ENCODE measurements around the gene NPAS2. TPM values are rescaled to one million over a fixed set of nuclear protein-coding genes. Genes with fewer than 3 reads are reported as not detected.

Gene NPAS2
- total and polyA plus RNA-seq, 5 experiments from 2014 or later, result 2.0 to 9.0 (median 4.1) TPM

- no peaks in the 10 kb centered on the region for H3K9me3 Mint-ChIP-seq
- ATAC-seq (no peak), DNase-seq (no peak)
- H3K27ac Mint-ChIP-seq, result no peak overlapping the region
- POLR2A ChIA-PET, result no interaction called here
- H3K4me3 Mint-ChIP-seq, result no peak overlapping the region
- peaks cover 0 to 12% (median 4%) of the 10 kb centered on the region in 4 donors for H3K4me1 Mint-ChIP-seq
- peaks cover 0 to 2% (median 0%) of the 10 kb centered on the region in 5 donors for H3K27me3 Mint-ChIP-seq
- peaks cover 0 to 64% (median 7%) of the 10 kb centered on the region in 3 donors for H3K36me3 Mint-ChIP-seq
These were observed 147.8 kb downstream of the NPAS2 start for GRCh38 chr2:100967716-100968115.

GRCh38 chr2:100968146-100969145 lies 148.5 kb downstream of the NPAS2 start:
- ATAC-seq (no peak), DNase-seq (no peak)
- Mint-ChIP-seq H3K4me1 (peaks cover 0 to 12% (median 4%) of the 10 kb centered on the region in 4 donors), H3K9me3 (no peaks in the 10 kb centered on the region), H3K27me3 (peaks cover 0 to 3% (median 0%) of the 10 kb centered on the region in 5 donors), H3K36me3 (peaks cover 0 to 68% (median 7%) of the 10 kb centered on the region in 3 donors), H3K27ac (no peak overlapping the region), H3K4me3 (no peak overlapping the region)
- POLR2A ChIA-PET, result no interaction called here

- H3K27ac Mint-ChIP-seq, result no peak overlapping the region
- no peak for ATAC-seq
- no peak for DNase-seq
- no peaks in the 10 kb centered on the region for H3K9me3 Mint-ChIP-seq
- H3K4me3 Mint-ChIP-seq, result no peak overlapping the region
- peaks cover 0 to 4% (median 0%) of the 10 kb centered on the region in 5 donors for H3K27me3 Mint-ChIP-seq
- peaks cover 0 to 2% (median under 1%) of the 10 kb centered on the region in 4 donors for H3K4me1 Mint-ChIP-seq
- POLR2A ChIA-PET, result no interaction called here
- peaks cover 0 to 80% (median 7%) of the 10 kb centered on the region in 3 donors for H3K36me3 Mint-ChIP-seq
These were observed 150.1 kb downstream of the NPAS2 start for GRCh38 chr2:100969998-100970397.

GRCh38 chr2:100971221-100971620 lies 151.3 kb downstream of the NPAS2 start:
- ATAC-seq (no peak), DNase-seq (no peak)
- POLR2A ChIA-PET, result no interaction called here
- H3K9me3 Mint-ChIP-seq, result no peaks in the 10 kb centered on the region
- H3K27me3 Mint-ChIP-seq, result peaks cover 0 to 4% (median 0%) of the 10 kb centered on the region in 5 donors
- no peak overlapping the region for H3K27ac Mint-ChIP-seq
- peaks cover 0 to 2% (median 0%) of the 10 kb centered on the region in 4 donors for H3K4me1 Mint-ChIP-seq
- H3K4me3 Mint-ChIP-seq, result no peak overlapping the region
- H3K36me3 Mint-ChIP-seq, result peaks cover 0 to 70% (median 7%) of the 10 kb centered on the region in 3 donors

- no peak for DNase-seq
- H3K36me3 Mint-ChIP-seq, result peaks cover 0 to 73% (median 7%) of the 10 kb centered on the region in 3 donors
- no peak overlapping the region for H3K27ac Mint-ChIP-seq
- H3K9me3 Mint-ChIP-seq, result no peaks in the 10 kb centered on the region
- H3K27me3 Mint-ChIP-seq, result peaks cover 0 to 4% (median 0%) of the 10 kb centered on the region in 5 donors
- POLR2A ChIA-PET, result no interaction called here
- peaks cover 0 to 6% (median 2%) of the 10 kb centered on the region in 4 donors for H3K4me1 Mint-ChIP-seq
- H3K4me3 Mint-ChIP-seq, result no peak overlapping the region
- no peak for ATAC-seq
These were observed 152.5 kb downstream of the NPAS2 start for GRCh38 chr2:100972452-100972851.

- Mint-ChIP-seq H3K36me3 (peaks cover 0 to 63% (median 3%) of the 10 kb centered on the region in 3 donors), H3K4me1 (peaks cover 0 to 6% (median 2%) of the 10 kb centered on the region in 4 donors), H3K4me3 (no peak overlapping the region), H3K27me3 (peaks cover 0 to 4% (median 0%) of the 10 kb centered on the region in 5 donors), H3K27ac (no peak overlapping the region), H3K9me3 (no peaks in the 10 kb centered on the region)
- POLR2A ChIA-PET, result no interaction called here
- ATAC-seq, result no peak
- no peak for DNase-seq
These were observed 155.0 kb downstream of the NPAS2 start for GRCh38 chr2:100974712-100975520.

- ATAC-seq (no peak), DNase-seq (no peak)
- Mint-ChIP-seq H3K27ac (no peak overlapping the region), H3K9me3 (no peaks in the 10 kb centered on the region), H3K4me1 (peaks cover 0 to 6% (median 2%) of the 10 kb centered on the region in 4 donors), H3K36me3 (peaks cover 0 to 59% (median 3%) of the 10 kb centered on the region in 3 donors), H3K4me3 (no peak overlapping the region), H3K27me3 (peaks cover 0 to 4% (median 0%) of the 10 kb centered on the region in 5 donors)
- POLR2A ChIA-PET, result no interaction called here
These were observed 155.5 kb downstream of the NPAS2 start for GRCh38 chr2:100975521-100975785.

- POLR2A ChIA-PET, result no interaction called here
- Mint-ChIP-seq H3K27ac (no peak overlapping the region), H3K4me3 (no peak overlapping the region), H3K36me3 (peaks cover 0 to 55% (median 3%) of the 10 kb centered on the region in 3 donors), H3K4me1 (peaks cover 0 to 6% (median under 1%) of the 10 kb centered on the region in 4 donors), H3K27me3 (peaks cover 0 to 4% (median 0%) of the 10 kb centered on the region in 5 donors), H3K9me3 (no peaks in the 10 kb centered on the region)
- no peak for ATAC-seq
- DNase-seq, result no peak
These were observed 156.1 kb downstream of the NPAS2 start for GRCh38 chr2:100976061-100976460.

- no peaks in the 10 kb centered on the region for H3K9me3 Mint-ChIP-seq
- H3K4me3 Mint-ChIP-seq, result no peak overlapping the region
- peaks cover 0 to 47% (median 0%) of the 10 kb centered on the region in 3 donors for H3K36me3 Mint-ChIP-seq
- H3K27ac Mint-ChIP-seq, result peak overlapping the region in 2 of 10 donors; percentile 24 to 63
- DNase-seq (no peak), ATAC-seq (peak in 1 of 2 donors; percentile 20)
- peaks cover 0 to 6% (median under 1%) of the 10 kb centered on the region in 4 donors for H3K4me1 Mint-ChIP-seq
- POLR2A ChIA-PET, result no interaction called here
- peaks cover 0 to 4% (median 0%) of the 10 kb centered on the region in 5 donors for H3K27me3 Mint-ChIP-seq
These were observed 156.9 kb downstream of the NPAS2 start for GRCh38 chr2:100976645-100977391.

GRCh38 chr2:100977511-100977910 lies 157.6 kb downstream of the NPAS2 start:
- no peak for DNase-seq
- no peaks in the 10 kb centered on the region for H3K9me3 Mint-ChIP-seq
- no peak overlapping the region for H3K27ac Mint-ChIP-seq
- POLR2A ChIA-PET, result no interaction called here
- H3K36me3 Mint-ChIP-seq, result peaks cover 0 to 44% (median 0%) of the 10 kb centered on the region in 3 donors
- peaks cover 0 to 4% (median 0%) of the 10 kb centered on the region in 5 donors for H3K27me3 Mint-ChIP-seq
- no peak overlapping the region for H3K4me3 Mint-ChIP-seq
- peaks cover 0 to 6% (median under 1%) of the 10 kb centered on the region in 4 donors for H3K4me1 Mint-ChIP-seq
- no peak for ATAC-seq

- DNase-seq (no peak), ATAC-seq (no peak)
- Mint-ChIP-seq H3K27me3 (no peaks in the 10 kb centered on the region), H3K4me3 (no peak overlapping the region), H3K9me3 (no peaks in the 10 kb centered on the region), H3K36me3 (peaks cover 0 to 39% (median 0%) of the 10 kb centered on the region in 3 donors), H3K27ac (peak overlapping the region in 2 of 10 donors; percentile 60 to 69), H3K4me1 (peaks cover 0 to 6% (median under 1%) of the 10 kb centered on the region in 4 donors)
- POLR2A ChIA-PET, result interaction anchor here (0.5 kb wide), 1 partner anchor 376 kb away, joined by 6 read pairs; no protein-coding TSS in a partner anchor
These were observed 158.7 kb downstream of the NPAS2 start for GRCh38 chr2:100978582-100979191.

- no peak overlapping the region for H3K4me3 Mint-ChIP-seq
- H3K27ac Mint-ChIP-seq, result no peak overlapping the region
- H3K9me3 Mint-ChIP-seq, result no peaks in the 10 kb centered on the region
- peaks cover 0 to 29% (median 0%) of the 10 kb centered on the region in 3 donors for H3K36me3 Mint-ChIP-seq
- H3K4me1 Mint-ChIP-seq, result peaks cover 0 to 6% (median 4%) of the 10 kb centered on the region in 4 donors
- ATAC-seq (no peak), DNase-seq (no peak)
- POLR2A ChIA-PET, result no interaction called here
- peaks cover 0 to 1% (median 0%) of the 10 kb centered on the region in 5 donors for H3K27me3 Mint-ChIP-seq
These were observed 160.1 kb downstream of the NPAS2 start for GRCh38 chr2:100980046-100980445.

Measured in naive thymus-derived CD8-positive, alpha-beta T cell (primary cell).